Fibroblast of skin of left biceps (primary cell): Measurements from ENCODE around the gene UBE3A.

Source experiments
- DNase-seq, 2 experiments: peaks; one replicate each; pipeline ENCODE4 v3.0.0-alpha.2; 2013; ENCODE audit warnings: low read depth in 2 of 2

The UBE3A gene

DNA sequence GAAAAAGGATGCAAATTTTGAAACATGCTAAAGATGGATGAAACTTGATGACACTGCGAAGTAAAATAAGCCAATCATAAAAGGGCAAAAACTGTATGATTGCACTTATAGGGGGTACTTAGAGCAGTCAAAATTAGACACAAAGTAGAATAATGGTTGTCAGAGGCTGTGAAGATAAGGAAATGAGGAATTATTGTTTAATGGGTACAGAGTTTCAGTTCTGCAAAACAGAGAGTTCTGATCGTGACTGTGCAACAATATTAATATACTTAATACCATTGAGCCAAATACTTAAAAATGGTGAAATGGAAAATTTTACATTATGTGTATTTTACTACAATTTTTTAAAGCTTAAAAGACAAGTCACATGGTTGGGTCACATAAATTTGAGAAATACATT lies 35.1 kb downstream of the UBE3A start:
- DNase-seq: no peak

DNA sequence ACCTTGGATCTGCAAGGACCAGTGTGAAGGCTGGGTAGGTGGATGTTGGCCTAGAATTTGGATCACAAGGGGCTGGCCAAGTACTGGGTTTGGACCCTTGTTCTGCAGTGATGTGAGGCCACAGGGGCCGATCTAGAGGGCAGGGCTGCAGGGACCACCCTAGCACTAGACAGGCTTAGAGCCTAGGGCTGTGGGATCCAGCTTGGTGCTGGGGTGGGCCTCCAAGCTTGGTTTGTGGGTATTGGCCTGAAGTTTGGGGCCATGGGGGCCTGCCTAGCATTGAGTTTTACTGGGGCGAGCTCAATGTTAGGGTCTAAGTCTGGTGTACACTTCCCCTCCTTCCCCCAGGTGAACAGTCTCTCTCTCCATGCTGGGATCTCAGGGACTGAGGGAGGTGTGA lies 36.5 kb downstream of the UBE3A start:
- no peak for DNase-seq

DNA sequence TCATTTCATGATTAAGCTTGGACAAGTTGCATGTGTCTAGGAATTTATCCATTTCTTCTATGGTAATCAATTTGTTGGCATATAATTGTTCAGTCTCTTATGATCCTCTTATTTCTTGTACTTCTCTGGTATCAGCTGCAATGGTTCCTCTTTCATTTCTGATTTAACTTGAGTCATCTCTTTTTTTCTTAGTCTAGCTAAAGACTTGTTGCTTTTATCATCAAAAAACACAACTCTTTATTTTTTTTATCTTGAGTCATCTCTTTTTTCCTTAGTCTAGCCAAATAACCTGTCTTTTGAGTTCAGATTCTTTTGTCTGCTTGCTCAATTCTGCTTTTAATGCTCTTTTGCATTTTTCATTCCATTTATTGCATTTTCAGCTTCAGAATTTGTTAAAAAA lies 37.3 kb downstream of the UBE3A start:
- no peak for DNase-seq

DNA sequence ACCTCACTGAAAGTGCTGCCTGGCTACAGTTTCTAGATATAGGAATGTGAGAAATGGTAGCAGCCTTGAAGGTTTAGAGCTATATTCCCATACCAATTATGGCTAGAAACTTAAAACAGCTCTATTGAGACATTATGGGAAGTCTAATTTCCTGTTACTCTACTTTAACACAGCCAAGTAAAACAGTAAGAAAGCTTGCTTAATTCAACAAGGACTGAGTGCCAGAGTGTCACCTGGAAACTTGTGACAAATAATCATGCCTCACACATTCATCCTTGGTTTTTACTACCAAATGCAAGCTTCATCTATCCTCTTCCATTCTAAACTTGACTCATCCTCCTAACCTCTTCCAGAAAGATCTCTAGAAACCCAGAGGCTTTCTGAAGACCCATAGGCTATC lies 41.7 kb downstream of the UBE3A start:
- DNase-seq: no peak

DNA sequence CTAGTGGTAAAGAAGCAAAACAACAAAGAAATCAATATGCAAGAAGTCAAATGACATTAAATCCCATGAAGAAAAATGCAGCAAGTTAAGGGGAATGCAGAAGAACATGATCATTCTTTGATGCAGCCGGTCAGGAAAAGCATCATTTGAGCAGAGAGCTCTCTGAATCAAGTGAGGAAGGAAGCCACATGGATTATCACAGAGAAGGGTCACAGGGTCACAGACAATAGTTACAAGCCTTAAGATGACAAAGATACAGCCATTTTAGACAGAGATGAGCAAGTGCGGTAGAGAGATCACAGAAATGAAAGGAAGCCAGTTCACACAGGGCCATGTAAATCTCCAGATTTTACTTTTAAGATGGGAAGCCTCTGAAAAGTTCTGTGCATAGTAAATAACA lies 43.9 kb downstream of the UBE3A start:
- DNase-seq: no peak

DNA sequence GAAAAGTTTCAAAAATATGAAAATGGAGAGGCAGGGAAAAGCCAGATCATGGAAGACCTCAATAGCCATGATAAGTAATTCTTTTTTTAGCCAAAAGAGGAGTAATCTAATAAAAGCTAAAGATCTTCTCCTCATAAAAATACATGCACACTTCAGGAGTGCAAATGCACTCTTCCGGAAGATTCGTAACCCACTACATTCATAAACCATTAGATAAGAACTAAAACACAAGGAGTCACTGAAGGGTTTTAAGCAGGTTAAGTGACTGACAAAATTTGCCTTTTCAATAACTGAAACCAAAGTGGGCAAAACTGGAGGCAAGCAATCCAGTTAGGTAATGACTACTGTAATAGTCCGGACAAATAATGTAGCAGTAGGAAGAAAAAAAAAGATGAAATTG lies 46.0 kb downstream of the UBE3A start:
- DNase-seq: no peak

DNA sequence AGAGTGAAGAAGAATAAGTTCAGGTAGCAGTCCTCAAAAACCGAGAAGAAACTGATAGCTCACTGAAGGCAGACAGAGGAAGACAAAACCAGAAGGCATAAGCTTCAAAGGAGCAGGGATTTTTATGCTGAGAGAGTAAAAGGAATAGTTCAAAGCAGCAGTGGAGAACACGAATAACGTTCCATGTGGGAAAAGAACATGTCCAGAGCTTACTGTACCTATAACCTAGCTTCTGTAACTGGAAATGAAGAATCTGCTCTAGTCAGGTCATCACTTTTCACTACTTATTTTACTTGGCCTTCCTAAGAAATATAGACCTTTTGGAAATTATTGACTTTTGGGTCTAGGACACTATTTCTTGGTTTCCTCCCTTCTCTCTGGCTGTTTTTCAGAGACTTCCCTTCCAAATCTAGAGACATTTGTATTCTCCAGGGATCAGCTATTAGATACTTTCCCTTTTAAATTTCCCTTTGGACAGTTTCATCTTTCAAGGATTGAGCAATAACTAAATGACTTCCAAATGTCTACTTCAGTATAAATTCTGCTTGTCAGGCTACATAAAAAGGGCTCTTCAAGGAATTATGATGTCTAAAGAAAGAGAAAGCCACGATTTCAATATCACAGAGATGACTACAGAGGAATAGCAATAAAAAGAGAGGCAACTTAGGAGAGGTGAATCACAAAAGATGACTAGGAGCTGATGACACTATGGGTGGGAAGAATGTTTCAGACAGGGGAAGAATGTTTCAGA lies 46.7 kb downstream of the UBE3A start:
- DNase-seq: peak; percentile 88

DNA sequence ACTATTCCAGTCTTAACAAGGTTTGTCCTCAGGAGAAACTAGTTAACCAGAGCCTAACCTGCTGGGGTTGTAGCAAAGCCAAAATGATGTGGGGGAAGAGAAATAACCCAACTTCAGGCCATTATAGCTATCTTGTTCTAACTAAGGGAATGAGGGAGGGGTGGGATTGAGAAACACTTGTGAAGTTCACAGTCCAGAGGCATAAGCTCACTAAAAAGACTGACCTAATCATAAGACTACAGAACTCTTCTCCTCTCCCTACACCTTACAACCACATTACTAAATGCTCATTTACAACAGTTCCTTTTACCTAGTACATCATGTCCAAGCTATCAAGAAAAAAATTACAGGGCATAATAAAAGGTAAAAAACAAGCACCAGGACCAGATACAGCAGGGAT lies 52.8 kb downstream of the UBE3A start:
- DNase-seq: no peak

DNA sequence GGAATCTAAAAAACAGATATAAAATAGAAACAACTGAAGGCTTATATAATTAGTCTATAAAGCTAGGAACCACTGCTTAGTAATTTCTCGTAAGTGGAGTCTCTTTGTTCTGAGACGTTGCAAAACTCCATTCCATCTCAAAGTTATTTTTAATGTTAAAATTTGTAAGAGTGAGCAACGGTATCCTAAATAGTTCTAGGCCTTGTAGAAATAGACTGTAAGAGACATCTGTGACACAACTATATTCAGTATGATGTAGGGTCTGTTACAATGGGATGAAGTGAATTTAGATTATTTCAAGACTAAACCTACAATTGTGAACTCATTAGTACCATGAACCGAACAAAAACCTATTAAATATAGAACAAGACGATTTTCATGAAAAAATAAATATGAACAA lies 57.2 kb downstream of the UBE3A start:
- no peak for DNase-seq

DNA sequence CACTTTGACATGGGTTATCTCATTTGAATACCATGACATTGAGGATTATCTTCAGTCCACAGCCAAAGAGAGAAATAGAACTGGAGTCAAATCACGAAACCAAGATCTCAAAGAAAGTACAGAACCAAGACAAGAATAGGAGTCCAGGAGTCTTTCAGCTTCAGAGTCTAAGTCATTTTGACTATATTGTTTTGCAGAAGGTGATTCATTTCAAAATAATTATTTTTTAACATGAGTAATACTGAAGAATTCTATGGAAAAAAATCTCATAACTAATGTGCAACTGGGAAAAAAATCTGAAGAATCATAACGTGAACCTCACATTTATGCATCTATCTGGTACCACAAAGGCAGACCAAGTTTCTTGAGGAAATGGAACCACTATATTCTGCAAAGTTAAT lies 60.3 kb downstream of the UBE3A start:
- no peak for DNase-seq

DNA sequence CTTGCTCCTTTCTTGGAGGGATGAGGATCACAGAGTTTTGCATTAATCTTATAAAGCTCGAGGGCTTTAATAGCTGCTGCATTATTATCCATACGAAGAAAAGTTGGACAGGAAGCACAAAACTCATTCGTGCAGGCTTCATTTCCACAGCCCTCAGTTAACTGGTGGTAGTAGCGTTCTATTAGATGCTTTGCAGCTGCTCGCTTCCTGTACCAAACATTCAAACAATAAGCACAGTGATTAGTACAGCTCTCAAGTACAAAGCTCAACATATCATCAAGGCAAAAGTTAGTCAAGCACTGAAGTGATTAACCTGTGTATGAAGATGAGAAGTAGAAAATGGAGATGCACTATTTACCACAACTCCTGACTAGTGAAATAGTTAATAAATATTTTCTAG lies 63.3 kb downstream of the UBE3A start:
- no peak for DNase-seq

DNA sequence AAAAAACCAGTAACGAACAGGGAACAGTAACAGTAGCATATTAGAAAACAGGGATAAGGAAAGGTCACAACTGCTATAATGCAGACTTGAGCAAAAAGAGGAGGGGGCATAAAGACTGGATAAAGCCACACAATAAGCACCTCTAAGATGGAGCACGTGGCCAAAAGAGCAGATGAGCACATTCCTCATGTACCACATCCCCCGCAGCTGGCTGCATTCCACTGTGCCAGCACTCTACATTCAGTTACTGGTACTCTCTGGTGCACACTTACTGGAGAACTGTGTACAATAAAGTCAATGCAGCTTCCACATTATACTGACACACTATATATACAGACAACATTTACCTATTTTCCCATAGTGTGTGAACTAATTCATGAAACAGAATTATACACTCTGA lies 64.7 kb downstream of the UBE3A start:
- no peak for DNase-seq

DNA sequence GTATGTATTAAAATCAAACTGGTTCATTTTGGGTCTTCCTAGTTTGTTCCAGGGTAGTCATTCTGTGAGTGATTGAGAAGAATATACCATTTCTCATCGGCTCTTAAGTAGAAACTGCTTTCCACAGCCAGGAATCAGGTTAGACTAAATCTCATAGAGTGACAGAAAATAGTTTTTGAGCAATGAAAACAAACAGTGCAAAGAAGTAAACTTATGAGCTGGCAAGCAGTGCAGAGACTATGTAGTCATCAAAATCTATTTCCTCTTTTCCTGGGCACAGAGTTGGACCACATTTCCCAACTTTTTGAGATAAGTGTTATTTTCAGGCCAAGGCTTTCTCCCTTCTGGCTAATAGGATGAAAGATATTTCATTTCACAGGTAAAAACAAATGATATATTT lies 66.5 kb downstream of the UBE3A start:
- no peak for DNase-seq

DNA sequence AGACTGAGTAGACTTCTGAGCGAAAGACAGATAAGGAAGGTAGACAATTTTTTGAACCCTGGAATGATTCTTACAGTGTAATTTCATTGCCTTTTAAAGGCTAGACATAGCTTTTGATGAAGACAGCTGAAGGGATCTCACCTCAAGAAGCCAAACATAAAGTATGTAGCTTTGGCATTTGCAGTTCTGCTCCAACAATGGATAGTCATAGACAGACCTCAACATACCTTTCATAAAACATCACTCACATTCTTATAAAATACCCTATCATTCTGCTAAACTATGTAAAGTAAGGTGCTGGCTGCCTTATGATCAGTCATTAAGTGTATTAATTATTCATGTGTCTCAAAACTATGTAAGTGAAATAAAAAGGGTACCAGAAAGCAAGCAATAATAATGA lies 70.0 kb downstream of the UBE3A start:
- no peak for DNase-seq

DNA sequence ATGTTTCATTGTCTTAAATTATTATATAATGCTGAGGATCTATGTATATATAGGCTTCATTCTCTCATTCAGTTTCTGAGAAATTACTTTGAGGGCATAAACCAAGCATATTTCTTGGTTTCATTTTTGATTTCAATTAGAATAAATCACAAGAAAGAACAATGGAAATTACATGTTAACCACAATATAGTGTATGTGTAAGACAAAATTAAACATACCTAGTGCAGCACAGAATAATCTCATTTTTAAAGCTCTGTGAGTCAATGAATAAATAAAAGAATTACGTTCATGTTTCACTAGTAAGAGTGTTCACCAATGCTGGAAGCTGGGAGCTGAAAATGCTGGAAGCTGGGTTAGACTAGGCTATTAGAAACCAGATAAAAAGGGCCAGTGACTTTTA lies 72.8 kb downstream of the UBE3A start:
- no peak for DNase-seq

DNA sequence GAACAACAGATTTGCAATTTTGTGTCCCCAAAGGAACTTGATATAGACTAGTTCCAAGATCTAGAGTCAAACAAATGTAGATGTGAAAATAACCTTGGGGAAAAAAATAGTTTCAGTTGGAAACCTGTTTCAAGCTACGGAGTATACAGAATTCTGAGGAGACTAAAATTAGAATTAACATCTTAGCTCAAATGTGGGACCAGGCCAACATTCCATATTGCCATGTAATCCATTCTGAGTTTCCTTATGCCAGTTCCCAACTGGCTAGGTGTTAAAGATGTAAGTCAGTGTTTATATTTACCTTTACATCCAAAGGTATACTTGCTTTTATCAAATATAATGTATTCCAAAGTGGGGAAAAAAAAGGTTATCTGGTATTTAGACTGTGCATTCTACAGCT lies 76.3 kb downstream of the UBE3A start:
- no peak for DNase-seq

DNA sequence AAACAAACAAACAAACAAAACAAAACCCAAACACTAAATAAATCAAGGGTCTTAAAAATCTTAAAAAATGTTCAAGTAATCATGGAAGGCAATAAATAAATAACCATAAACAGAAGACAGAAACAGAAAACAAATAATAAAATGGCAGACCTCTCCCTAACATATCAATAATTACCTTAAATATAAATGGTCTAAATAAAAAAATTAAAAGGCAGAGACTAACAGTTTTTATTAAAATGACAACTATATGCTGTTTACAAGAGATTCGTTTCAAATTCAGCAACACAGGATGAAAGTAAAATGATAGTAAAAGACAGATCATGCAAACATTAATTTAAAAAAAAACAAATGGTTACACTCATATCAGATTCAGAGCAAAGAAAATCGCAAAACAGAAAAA lies 91.1 kb downstream of the UBE3A start:
- no peak for DNase-seq

DNA sequence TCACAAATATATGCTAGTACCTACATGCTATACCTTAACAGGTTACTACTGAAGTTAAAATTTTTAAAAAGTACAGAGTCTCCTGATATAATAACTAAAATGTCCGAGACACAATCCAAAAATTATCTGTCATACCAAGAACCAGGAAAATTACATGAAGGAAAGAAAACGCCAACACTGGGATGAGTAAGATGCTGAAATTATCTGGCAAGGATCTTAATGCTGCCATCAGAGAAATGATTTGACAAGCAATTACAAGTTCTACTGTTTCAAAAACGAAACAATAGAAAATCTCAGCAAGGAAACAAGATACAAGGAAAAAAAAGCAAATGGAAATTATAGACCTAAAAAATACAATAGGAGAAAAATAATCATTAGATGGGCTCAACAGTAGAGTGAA lies 92.5 kb downstream of the UBE3A start:
- DNase-seq: no peak

DNA sequence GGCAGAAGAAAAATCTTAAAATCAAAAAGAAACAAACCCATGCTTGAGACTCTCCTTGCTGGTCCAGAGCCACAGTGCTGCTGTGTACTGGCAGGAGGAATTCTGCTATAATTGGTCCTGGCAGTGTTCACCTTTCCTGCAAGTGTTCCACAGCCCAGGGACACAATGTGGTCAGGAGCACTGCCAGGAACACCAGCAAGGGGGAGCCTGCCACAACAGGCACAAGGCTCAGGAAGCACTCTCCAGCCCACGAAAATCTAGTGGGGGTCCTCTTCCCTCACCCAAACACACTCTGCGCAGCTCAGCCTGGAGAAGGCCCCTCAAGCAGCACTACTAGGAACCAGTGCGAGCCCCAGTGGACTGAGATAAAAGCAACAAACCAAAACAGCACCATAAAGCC lies 92.9 kb downstream of the UBE3A start:
- no peak for DNase-seq

DNA sequence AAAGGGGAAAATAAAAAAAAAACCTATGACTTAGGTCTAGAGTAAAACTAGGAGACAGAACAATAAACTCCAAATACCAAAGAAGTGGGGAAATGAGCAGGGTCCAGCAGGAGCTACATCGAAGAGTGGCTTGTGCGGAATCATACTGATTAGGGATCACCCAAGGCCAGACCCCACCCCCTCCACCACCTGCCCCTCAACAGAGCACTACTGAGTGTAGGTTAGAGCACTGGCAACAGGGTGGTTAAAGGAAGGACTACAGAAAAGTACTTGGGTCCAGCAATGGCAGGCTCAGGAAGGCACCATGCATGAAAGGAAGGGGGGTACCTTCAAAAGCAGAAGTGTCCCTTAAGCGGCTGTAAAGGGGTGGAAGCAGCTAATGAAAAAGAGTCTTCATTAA lies 96.2 kb downstream of the UBE3A start:
- no peak for DNase-seq

DNA sequence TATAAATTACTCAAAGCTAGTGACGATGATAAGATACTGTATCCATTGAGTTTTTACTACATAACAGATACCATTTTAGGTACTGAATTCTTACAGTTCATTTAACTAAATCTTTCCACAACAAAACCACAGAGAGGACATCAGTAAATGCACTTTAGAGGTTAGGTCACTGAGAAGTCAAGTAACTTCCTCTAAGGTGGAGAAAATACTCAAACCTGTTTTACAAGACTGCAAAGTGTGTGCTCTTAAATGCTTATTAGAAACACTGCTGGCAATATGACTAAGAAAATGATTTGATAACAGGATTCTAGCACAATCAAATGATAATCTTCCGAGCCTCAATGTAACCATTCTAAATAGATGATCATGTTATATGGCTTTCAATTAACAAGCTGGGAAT lies 99.4 kb downstream of the UBE3A start:
- DNase-seq: no peak

DNA sequence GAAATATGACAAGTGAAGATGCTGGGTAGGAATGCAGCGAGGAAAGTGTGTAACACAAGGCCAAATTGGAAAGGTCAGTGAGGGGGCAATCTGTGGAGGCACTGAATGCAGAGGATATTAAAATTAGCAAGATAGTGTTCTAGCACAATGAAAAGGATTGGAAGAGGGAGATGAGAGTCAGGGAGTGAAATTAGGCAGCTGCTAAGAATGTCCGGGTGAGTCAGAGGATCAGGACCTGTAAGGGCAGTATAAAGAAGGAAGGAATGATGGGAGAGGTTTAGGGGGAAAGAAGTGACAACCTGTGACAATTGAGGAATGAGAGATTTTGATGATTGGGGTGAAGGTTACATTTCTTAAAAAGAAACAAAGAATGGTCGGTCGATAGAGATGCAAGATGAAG lies 103.5 kb downstream of the UBE3A start:
- DNase-seq: no peak

DNA sequence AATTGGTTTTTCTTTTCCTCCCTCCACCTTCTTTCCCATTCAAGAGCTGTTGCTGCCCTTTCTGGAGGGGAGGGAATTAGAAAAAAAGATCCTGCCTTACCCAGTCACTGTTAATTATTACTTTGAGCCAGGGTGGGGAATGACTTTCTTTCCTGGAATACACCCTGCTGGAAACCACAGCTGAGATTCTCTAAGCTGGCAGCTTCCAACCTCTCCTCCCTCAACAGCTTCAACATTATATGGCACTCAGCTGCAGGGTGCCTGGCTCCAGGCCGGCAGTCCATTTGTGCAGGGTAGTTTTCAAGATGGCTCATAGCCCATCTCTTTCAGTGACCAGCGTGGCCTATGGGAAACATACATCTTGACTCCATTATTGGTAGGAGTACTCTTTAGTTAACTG lies 105.8 kb downstream of the UBE3A start:
- DNase-seq: no peak

DNA sequence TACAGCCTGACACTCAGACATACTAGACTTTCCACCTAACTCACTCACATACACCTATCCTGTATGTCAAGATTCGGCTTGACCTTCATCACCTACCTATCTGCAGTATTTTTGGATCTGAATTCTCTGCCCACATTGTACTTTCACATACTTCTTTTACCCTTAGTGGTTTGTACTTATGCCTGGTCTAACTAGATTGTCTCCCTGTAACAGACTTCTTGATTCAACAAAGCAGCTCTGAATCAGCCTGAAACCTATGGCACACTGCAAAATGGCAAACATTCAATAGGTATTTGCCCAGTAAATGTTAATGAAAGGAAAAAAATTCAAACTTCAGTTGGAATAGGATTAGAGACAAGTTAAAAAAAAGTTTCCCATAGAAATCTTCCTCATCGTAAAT lies 106.5 kb downstream of the UBE3A start:
- DNase-seq: no peak
